ENCODE results near the gene HLA-DPB1. TPM values are rescaled to one million over a fixed set of nuclear protein-coding genes. Genes with fewer than 3 reads are reported as not detected.

HLA-DPB1 gene
- total RNA-seq, 1 donor from 2014 or later: 10.3 TPM

DNA sequence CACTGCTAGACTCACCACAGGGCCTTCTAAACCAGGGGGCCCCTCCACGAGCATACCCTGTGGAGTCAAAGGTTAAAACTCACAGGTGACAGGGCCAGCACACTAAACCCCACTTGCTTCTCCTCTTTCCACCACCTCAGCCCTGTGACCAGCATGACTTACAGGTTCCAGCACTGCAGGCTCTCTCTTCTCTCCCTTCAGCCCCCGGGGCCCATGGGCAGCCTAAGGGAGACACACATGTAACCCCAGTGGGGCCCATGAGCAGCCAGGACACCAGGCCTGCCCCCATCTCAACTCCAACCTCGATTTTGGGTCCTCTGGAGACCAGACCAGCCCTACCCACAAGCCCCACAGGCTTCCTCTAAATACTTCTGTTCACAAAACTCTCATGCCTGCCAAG lies 28.0 kb downstream of the HLA-DPB1 start:
- DNase-seq (ENCODE audit: low read depth, low spot score): no peak

DNA sequence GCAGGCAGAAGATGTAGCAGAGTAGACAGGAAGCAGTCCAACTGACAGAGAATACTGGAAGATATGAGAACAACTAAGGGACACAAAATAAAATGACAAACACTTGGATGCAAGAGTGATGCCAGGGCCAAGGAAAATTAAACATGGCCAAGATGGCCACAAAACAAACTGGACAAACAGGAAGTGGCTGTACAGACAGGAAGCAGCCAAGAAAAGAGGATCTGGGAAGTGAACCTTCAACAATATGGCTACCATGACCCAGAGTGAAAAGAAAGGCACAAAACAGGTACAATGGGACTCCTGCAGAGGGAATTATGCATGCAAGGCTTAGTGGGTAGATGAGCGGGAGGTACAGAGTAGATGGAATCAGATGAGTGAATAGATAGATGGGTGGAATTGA lies 29.1 kb downstream of the HLA-DPB1 start:
- no peak for DNase-seq (ENCODE audit: low read depth, low spot score)

GRCh38 chr6:33105386-33105785 lies 29.6 kb downstream of the HLA-DPB1 start:
- DNase-seq (ENCODE audit: low read depth, low spot score): no peak

GRCh38 chr6:33105916-33106871 lies 30.4 kb downstream of the HLA-DPB1 start:
- no peak for DNase-seq (ENCODE audit: low read depth, low spot score)

DNA sequence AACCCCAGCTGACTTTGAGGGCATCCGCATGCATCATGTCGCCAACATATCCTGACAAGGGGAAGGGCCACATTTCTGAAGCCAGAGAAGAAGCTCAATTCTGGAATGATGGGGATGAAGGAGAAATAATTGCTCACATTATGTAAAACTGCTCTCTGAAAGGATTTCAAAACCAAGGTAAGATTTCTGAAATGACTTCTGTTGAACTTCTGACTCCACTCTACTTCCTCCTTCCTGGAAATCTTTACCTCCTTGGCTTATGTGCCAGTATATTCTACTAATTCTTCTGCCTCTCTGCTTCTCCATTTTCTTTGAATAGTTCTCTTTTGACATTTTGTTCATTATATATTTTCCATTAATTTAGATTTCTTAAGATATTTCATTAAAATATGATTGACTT lies 31.9 kb downstream of the HLA-DPB1 start:
- no peak for DNase-seq (ENCODE audit: low read depth, low spot score)

DNA sequence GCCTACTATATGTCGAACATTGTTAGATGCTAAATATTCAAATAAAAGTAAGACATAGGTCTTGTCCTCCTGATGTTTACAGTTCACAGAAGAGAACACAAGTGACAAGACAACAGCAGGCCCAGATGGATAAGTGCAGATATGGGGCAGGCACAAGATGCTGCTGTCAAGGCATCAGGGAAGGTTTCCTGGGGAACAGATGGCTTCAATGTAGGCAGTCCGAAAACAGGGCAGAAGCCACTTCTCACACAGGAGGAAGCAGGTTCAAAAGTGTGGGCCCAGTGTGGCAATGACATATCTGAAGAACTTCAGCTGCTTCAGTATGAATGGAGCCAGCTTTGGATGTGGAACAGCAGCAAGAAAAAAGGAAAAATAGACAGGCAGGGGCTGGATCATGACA lies 32.5 kb downstream of the HLA-DPB1 start:
- no peak for DNase-seq (ENCODE audit: low read depth, low spot score)

- no peak for DNase-seq (ENCODE audit: low read depth, low spot score)
Observed at GRCh38 chr6:33112148-33112547, 36.4 kb downstream of the HLA-DPB1 start.

- DNase-seq (ENCODE audit: low read depth, low spot score): no peak
Observed at GRCh38 chr6:33113755-33114154, 38.0 kb downstream of the HLA-DPB1 start.

DNA sequence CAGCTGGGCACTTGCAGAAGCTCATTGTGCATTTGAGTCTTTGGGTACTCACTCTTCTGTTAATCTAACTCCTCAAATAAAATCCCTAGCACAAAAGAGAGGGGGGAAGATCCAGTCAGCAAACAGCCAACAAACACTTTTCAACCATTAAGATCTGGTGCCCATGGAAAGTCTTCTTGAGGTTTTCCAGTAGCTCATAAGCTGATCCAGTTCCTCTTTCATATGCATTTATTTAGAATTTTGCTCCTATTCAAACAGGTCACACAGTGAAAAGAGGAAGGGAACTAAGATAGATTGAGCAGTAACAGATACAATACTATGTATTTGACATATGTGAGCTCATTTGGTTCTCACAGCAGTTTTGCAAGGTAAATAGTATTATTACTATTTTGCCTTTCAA lies 38.6 kb downstream of the HLA-DPB1 start:
- DNase-seq (ENCODE audit: low read depth, low spot score): no peak

DNA sequence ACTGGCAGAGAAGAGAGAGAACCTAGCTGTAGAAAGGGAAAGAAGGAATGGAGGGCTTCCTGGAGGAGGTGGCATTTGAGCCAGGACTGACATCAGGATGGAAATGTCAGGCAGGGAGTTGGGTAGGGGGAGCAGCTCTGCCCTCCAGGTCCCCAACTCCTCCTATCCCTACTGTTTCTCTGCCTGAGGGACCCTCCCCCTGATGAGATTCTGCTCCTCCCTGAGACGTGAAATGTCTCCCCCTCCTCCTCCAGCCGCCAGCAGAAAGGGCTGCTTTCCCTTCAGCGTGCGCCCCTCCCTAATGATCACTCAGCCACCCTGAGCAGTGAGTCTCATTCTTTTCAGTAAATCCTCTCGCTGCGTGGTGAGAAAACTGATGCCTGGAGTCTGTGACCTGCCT lies 40.6 kb downstream of the HLA-DPB1 start:
- no peak for DNase-seq (ENCODE audit: low read depth, low spot score)

GRCh38 chr6:33116841-33117711 lies 41.3 kb downstream of the HLA-DPB1 start:
- DNase-seq (ENCODE audit: low read depth, low spot score): no peak

GRCh38 chr6:33117811-33118277 lies 42.1 kb downstream of the HLA-DPB1 start:
- no peak for DNase-seq (ENCODE audit: low read depth, low spot score)

DNA sequence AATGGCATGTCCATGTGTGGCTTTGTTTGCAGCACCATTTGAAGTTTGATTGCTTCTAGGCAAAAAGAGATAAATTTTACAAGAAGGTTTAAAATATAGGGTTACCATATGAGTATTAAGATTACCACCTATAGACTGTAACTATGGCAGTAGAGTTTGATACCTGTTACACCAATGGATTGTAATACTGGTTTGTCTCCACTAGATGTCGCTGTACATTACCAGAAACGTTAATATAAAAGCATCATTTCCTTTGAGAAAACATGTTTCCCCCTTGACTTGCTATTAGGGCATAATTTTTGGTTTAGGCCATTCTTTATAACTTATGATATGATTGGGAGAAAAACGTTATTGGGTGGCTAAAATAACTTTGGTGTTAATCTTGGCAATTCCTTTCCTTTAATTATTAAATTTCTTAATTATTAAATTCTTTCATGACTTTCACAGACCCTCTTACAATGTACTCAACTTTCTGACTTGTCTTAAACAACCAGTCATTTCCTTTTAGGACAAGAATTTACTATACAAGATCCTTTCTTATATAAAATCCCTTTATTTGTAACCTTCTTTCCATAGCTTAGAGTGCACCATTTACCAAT lies 42.8 kb downstream of the HLA-DPB1 start:
- no peak for DNase-seq (ENCODE audit: low read depth, low spot score)

GRCh38 chr6:33120001-33120400 lies 44.2 kb downstream of the HLA-DPB1 start:
- no peak for DNase-seq (ENCODE audit: low read depth, low spot score)

DNA sequence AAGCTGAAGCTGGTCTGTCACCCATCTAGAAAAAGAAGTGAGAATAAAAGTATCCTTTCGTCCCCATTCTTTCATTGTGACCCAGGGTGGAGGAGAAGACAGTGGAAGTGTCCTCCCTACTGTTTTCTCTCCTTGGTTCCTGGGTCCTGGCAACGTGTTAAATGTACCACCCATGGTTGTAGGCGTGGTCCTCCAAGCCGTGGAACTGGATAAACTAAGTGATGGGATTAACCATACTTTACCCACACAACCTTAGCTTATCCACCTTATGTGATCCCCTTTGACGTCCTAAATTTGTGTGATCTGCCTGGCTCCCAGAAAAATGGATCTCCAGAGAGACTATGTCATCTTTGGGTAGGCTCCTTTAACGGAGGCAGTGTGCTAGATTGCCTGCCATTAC lies 47.4 kb downstream of the HLA-DPB1 start:
- no peak for DNase-seq (ENCODE audit: low read depth, low spot score)

DNA sequence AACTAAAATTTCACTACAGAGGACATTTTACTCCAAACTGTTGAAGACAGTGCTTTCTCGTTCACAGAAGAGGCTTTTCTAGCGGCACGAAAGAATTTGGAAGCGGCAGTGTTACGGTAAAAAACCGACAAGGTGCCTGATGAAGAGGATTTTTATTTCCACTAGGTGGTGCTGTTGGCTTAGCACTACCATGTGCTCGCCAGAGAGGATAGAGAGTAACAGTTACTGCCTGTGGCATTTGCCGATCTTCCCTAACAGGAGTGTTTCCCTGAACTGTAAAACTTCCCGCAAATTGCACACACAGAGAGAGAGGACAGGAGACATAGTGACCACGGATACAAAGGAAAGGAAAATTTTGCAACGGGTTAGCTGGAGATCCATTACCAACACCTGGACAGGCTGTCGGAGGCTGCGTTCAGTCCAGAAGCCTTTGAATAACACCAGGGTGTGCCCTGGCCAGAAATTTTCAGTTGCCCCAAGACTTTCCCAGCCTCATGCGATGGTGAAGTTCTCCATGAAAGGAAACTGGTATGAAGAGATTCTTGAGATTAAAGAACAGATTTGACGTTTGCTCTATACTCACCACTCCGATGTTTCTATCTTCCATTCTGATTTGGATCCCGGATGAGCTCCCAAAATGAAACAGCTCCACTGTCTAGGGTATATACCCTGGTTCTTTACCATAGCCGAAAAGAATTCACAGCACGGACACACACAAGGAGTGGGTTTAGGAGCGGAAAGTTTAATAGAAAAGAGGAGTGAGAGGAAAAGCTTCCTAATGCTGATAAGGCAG lies 48.1 kb downstream of the HLA-DPB1 start:
- DNase-seq (ENCODE audit: low read depth, low spot score): no peak

DNA sequence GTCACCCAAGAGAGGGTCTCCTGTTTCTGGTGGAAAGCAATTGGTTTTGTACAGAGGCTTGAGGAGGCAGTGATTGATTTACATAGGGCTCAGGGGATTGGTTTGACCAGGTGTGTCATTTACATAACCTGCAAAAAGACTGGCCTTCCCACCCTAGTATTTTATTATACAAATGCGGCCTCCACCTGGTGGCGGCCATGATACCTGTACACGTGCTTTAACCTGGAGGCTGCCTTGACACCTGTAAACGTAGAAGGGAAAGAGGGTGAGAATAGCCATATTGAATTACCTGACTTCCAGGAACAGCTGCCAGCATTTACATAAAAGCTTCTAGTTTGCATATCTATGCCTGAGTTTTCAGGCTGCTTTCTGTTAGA lies 48.7 kb downstream of the HLA-DPB1 start:
- no peak for DNase-seq (ENCODE audit: low read depth, low spot score)

DNA sequence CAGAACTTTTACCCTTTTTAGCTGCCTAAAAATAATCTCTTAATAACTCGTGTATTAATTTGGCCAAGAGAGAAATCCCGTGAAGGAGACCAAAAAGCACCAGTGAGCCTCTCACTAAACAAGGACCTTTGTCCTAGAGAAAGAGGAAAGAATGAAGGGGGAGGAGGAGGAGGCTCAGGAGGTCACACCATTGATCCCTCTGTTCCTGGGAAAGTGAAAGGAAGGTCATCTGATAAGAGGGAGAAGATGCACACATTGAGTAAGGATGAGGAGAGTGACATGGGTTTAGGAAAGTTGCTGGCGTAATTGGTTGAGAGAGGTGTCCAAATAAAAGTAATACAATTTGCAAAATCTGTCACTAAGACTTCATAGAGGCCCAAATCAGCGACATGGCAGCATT lies 49.2 kb downstream of the HLA-DPB1 start:
- no peak for DNase-seq (ENCODE audit: low read depth, low spot score)

GRCh38 chr6:33126101-33126714 lies 50.4 kb downstream of the HLA-DPB1 start:
- no peak for DNase-seq (ENCODE audit: low read depth, low spot score)

DNA sequence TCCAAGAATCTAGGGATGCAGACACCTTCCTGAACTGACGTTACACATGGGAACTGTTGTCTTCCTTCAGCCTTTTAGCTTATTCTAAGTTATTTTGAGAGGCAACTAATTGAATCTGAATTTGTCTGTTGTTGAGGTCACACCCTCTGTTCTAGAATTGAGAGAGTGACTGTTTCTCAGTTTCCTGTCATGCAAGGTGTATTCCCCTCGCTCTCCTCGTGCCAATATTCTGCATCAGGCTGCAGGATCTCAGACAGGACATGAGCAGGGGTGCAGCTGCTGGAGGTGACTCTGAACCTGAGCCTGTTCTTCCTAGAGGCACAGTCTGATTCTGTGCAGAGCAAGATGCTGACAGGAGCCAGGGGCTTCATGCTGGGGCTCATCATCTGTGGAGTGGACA lies 52.5 kb downstream of the HLA-DPB1 start:
- no peak for DNase-seq (ENCODE audit: low read depth, low spot score)

GRCh38 chr6:33132081-33132524 lies 56.3 kb downstream of the HLA-DPB1 start:
- DNase-seq (ENCODE audit: low read depth, low spot score): no peak
